Glomerular visceral epithelial cell (primary cell): ENCODE data around the gene OR4D11.

Experiments
- DNase-seq: peaks from one replicate; pipeline ENCODE4 v3.0.0-alpha.2; 2016; ENCODE audit errors: extremely low spot score

Gene OR4D11

GRCh38 chr11:59548309-59548656 lies 44.9 kb downstream of the OR4D11 start:
- no peak for DNase-seq

- peak; percentile 94 for DNase-seq
Measured at GRCh38 chr11:59550368-59550841, 47.0 kb downstream of the OR4D11 start.

GRCh38 chr11:59550842-59551658 lies 47.7 kb downstream of the OR4D11 start:
- DNase-seq = peak; percentile 90

GRCh38 chr11:59551659-59552521 lies 48.5 kb downstream of the OR4D11 start:
- DNase-seq = peak; percentile 79

- no peak for DNase-seq
Measured at GRCh38 chr11:59552844-59553243, 49.5 kb downstream of the OR4D11 start.

GRCh38 chr11:59553323-59553722 lies 49.9 kb downstream of the OR4D11 start:
- no peak for DNase-seq
